Spleen (tissue), 7 donors: Measurements from ENCODE around the gene DEFB123.

ENCODE experiments used
- POLR2A ChIP-seq, 3 donors: fragments of 450-650 bp; IDR thresholded peaks; one replicate each; pipeline ENCODE4 v1.5.1; 2017; ENCODE audit warnings: antibody characterized with exemption in 3 of 3, mild to moderate bottlenecking in 1 of 3
- TF ChIP-seq, protein P1 (sequence below), 11 experiments: fragments of 200-600 bp in 7 of 11; fragments of 450-650 bp in 4 of 11; sonication (generic) in 4 of 11; IDR thresholded peaks in 8 of 11; conservative IDR thresholded peaks in 3 of 11; 1 replicate in 7 of 11; 2 replicates in 4 of 11; pipeline versions ENCODE4 v1.4.0 to v1.8.0; 2016 to 2021; ENCODE audit warnings: antibody characterized with exemption in 11 of 11, inconsistent platforms in 4 of 11, mild to moderate bottlenecking in 1 of 11
- donor health status: DM: no; HTN: no; CAD: no; lungs with moderate emphysema.
- donor health status: DM: no; HTN: no; CAD: no.
- donor health status: DM: no; HTN: no; CAD: no.

DNA sequence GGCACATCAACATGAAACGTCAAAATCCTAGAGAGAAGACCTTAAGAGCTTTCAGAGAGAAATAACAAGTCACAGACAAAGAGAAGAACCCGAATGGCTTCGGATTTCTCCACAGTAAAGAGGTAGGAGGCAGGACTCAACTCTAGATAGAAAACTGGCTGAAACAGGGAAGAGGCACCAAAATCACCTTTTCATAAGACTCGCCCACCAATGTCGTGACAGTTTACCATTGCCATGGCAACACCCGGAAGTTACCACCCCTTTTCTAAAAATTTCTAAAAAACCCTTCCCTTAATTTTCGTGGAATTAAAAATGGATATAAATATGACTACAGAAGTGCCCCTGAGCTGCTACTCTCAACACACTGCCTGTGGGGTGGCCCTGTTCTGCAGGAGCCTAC lies 22.1 kb upstream of the DEFB123 start:
- TF ChIP-seq POLR2A (IDR thresholded peaks at IDR 0.05) = no peak
- TF ChIP-seq, protein P1, sequence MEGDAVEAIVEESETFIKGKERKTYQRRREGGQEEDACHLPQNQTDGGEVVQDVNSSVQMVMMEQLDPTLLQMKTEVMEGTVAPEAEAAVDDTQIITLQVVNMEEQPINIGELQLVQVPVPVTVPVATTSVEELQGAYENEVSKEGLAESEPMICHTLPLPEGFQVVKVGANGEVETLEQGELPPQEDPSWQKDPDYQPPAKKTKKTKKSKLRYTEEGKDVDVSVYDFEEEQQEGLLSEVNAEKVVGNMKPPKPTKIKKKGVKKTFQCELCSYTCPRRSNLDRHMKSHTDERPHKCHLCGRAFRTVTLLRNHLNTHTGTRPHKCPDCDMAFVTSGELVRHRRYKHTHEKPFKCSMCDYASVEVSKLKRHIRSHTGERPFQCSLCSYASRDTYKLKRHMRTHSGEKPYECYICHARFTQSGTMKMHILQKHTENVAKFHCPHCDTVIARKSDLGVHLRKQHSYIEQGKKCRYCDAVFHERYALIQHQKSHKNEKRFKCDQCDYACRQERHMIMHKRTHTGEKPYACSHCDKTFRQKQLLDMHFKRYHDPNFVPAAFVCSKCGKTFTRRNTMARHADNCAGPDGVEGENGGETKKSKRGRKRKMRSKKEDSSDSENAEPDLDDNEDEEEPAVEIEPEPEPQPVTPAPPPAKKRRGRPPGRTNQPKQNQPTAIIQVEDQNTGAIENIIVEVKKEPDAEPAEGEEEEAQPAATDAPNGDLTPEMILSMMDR (IDR thresholded peaks at IDR 0.05 in 8 of 11, conservative IDR thresholded peaks at IDR 0.05 in 3 of 11) = no peak
